Gastroesophageal sphincter (tissue), 4 donors: ENCODE data around the gene PREX1. TPM values are rescaled to one million over a fixed set of nuclear protein-coding genes. Genes with fewer than 3 reads are reported as not detected.

Experiments
- ATAC-seq: fragments of 150-250 bp; one replicate; pipeline ENCODE4 v1.9.1; 2016; ENCODE audit warnings: mild to moderate bottlenecking, moderate library complexity
- H3K27ac ChIP-seq, 4 donors: fragments of 200-600 bp; sonication (generic) in 3 of 4; 1 replicate in 3 of 4; 2 replicates in 1 of 4; pipeline ENCODE4 v1.5.1; 2016 to 2019
- H3K27me3 ChIP-seq: fragments of 200-600 bp; sonication (generic); one replicate; pipeline ENCODE4 v1.5.1; 2019
- H3K36me3 ChIP-seq, 2 donors: fragments of 200-600 bp; sonication (generic); one replicate each; pipeline ENCODE4 v1.5.1; 2019; ENCODE audit warnings: control low read depth in 1 of 2
- H3K4me1 ChIP-seq, 3 donors: fragments of 200-600 bp; sonication (generic); 1 replicate in 2 of 3; 2 replicates in 1 of 3; pipeline ENCODE4 v1.5.1; 2016 to 2019; ENCODE audit warnings: control low read depth in 2 of 3
- H3K4me3 ChIP-seq, 2 donors: fragments of 200-600 bp; sonication (generic); one replicate each; pipeline ENCODE4 v1.5.1; 2019; ENCODE audit warnings: mild to moderate bottlenecking in 1 of 2, moderate library complexity in 1 of 2
- H3K9me3 ChIP-seq, 3 donors: fragments of 200-600 bp; sonication (generic); one replicate each; pipeline ENCODE4 v1.5.1; 2017 to 2019; ENCODE audit warnings: control low read depth in 2 of 3
- EP300 ChIP-seq: sonication (generic); formaldehyde crosslinking; IDR thresholded peaks from one replicate; pipeline ENCODE4 v1.6.1; 2017; ENCODE audit warnings: antibody characterized with exemption, mild to moderate bottlenecking
- POLR2A ChIP-seq, 2 donors: fragments of 450-650 bp; IDR thresholded peaks; one replicate each; pipeline ENCODE4 v1.6.1; 2017; ENCODE audit warnings: antibody characterized with exemption in 2 of 2, mild to moderate bottlenecking in 2 of 2, moderate library complexity in 1 of 2
- POLR2AphosphoS5 ChIP-seq: sonication (generic); formaldehyde crosslinking; IDR thresholded peaks from one replicate; pipeline ENCODE4 v1.6.1; 2017; ENCODE audit warnings: antibody characterized with exemption
- WGBS, 2 donors: methylation state at CpG; one replicate each; pipeline ENCODE4 v1.1.5; 2018; ENCODE audit warnings: low coverage in 1 of 2; 5-methylcytosine and 5-hydroxymethylcytosine counted together
- total RNA-seq, 4 donors: library from RNA; depleted of rRNA; stranded (reverse); fragments of >200 nt; gene quantifications; one replicate each; pipeline ENCODE4 v1.1.0, GENCODE V29; 2016
- TF ChIP-seq, protein P1 (sequence below), 4 experiments: fragments of 200-600 bp in 2 of 4; fragments of 450-650 bp in 2 of 4; sonication (generic) in 1 of 4; IDR thresholded peaks; one replicate each; pipeline ENCODE4 v1.5.1; 2017 to 2019; ENCODE audit warnings: antibody characterized with exemption in 4 of 4, mild to moderate bottlenecking in 2 of 4, moderate library complexity in 2 of 4

The PREX1 gene
- total RNA-seq, 4 donors from 2014 or later: 16.3 to 35.7 (median 20.0) TPM

DNA sequence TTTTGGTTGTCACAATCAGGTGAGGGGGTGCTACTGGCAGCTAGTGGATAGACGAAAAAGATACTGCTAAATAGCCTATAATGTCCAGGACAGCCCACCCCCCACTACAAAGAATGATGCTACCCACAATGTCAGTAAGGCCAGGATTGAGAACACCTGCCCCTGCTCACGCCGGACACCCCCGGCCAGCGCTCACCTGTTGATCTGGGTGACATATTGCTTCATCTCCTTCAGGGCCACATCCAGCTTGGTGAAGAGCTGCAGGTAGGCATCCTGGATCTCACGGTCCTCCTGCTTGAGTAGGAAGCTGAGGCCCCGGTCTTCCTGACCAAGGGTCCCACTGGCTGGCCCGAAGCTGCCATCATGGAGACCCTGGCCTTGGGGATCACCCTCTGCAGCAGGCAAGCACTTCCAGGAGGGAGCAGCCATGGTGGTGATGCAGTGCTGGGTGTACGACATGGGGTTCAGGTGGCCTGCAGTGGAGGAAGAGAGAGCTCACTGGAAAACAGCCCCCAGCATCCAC is 178.6 kb downstream of the PREX1 start:
- H3K27ac ChIP-seq: no peak overlapping the region
- no peaks in the 10 kb centered on the region for H3K9me3 ChIP-seq
- 80 to 94% methylated on average over 2 to 7 of the region's 9 CpGs for WGBS, 2 donors
- no peak for ATAC-seq
- no peak overlapping the region for H3K4me3 ChIP-seq
- no peaks in the 10 kb centered on the region for H3K4me1 ChIP-seq
- H3K27me3 ChIP-seq: no peaks in the 10 kb centered on the region
- TF ChIP-seq, protein P1, sequence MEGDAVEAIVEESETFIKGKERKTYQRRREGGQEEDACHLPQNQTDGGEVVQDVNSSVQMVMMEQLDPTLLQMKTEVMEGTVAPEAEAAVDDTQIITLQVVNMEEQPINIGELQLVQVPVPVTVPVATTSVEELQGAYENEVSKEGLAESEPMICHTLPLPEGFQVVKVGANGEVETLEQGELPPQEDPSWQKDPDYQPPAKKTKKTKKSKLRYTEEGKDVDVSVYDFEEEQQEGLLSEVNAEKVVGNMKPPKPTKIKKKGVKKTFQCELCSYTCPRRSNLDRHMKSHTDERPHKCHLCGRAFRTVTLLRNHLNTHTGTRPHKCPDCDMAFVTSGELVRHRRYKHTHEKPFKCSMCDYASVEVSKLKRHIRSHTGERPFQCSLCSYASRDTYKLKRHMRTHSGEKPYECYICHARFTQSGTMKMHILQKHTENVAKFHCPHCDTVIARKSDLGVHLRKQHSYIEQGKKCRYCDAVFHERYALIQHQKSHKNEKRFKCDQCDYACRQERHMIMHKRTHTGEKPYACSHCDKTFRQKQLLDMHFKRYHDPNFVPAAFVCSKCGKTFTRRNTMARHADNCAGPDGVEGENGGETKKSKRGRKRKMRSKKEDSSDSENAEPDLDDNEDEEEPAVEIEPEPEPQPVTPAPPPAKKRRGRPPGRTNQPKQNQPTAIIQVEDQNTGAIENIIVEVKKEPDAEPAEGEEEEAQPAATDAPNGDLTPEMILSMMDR (IDR thresholded peaks at IDR 0.05): no peak
- TF ChIP-seq POLR2A (IDR thresholded peaks at IDR 0.05): no peak
- TF ChIP-seq EP300: no peak
- no peak for TF ChIP-seq POLR2AphosphoS5
- peaks cover 0 to 92% of the 10 kb centered on the region in 2 donors for H3K36me3 ChIP-seq

DNA sequence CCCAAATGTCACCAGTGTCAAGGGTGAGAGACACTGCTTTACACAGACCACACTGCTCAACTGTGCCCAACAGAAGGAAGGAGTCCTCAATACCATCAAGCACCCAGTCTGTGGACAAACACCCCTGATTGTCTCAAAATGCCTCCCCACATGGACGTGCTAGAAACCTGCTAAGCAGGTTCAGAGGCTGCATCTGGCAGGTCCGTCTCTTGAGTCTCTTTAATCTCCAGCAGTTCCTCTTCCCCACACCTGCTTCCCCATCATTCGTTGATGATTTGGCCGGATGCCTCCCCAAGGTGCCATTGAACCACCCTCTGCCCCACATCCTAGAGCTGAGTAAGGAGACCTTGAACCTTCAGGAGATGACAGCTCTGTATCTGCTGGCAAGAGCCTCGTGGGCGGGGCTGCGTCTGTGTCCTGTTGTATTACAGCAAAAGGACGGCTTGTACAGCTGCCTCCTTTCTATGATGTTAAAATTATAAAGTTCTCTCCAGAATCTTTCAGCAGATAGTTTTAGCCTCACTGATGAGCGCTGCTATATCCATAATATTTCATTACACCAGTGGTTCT is 179.2 kb downstream of the PREX1 start:
- Histone ChIP-seq H3K4me3 (no peak overlapping the region), H3K9me3 (no peaks in the 10 kb centered on the region), H3K4me1 (no peaks in the 10 kb centered on the region), H3K27me3 (no peaks in the 10 kb centered on the region), H3K27ac (no peak overlapping the region), H3K36me3 (peaks cover 0 to 91% of the 10 kb centered on the region in 2 donors)
- 72 to 74% methylated on average over 3 to 4 of the region's 9 CpGs for WGBS, 2 donors
- TF ChIP-seq EP300 (no peak), POLR2AphosphoS5 (no peak), POLR2A (IDR thresholded peaks at IDR 0.05) (no peak)
- TF ChIP-seq, protein P1 (IDR thresholded peaks at IDR 0.05): no peak
- ATAC-seq: no peak

DNA sequence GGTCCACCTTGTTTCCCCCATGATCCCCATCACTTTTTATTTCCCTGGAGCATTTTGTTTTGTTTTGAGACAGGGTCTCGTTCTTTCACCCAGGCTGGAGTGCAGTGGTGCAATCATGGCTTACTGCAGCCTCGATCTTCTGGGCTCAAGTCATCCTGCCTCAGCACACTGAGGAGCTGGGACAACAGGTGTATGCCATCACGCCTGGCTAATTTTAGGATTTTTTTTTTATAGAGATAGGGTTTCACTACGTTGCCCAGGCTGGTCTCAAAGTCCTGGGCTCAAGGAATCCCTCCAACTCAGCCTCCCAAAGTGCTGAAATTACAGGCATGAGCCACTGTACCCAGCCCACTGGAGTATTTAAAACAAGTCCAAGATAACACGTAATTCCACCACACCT is 179.9 kb downstream of the PREX1 start:
- ATAC-seq: no peak
- 69 to 88% methylated on average over 2 to 5 of the region's 5 CpGs for WGBS, 2 donors
- peaks cover 0 to 89% of the 10 kb centered on the region in 2 donors for H3K36me3 ChIP-seq

DNA sequence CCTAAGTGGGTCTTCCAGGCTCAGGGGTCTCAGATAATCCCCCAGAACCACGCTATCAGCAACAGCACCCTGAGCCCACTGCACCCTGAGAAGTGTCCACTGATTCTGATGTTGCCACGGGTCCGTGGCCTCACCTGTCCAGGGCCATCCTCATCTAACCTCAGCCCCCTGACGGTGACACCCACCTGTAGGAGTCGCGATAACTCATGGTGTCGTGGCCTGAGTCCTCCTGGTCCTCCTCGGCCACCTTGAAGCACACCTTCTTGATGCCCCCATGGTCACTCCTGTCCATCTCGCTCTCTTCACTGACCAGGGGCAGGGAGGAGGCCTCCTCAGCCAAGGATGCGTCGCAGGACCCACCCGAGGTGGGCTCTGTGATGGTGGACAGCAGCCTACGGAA is 182.1 kb downstream of the PREX1 start:
- Histone ChIP-seq H3K4me1 (no peaks in the 10 kb centered on the region), H3K27me3 (no peaks in the 10 kb centered on the region), H3K36me3 (peaks cover 0 to 89% of the 10 kb centered on the region in 2 donors), H3K4me3 (no peak overlapping the region), H3K9me3 (no peaks in the 10 kb centered on the region), H3K27ac (no peak overlapping the region)
- TF ChIP-seq EP300: no peak
- TF ChIP-seq, protein P1 (IDR thresholded peaks at IDR 0.05): no peak
- no peak for TF ChIP-seq POLR2A (IDR thresholded peaks at IDR 0.05)
- no peak for ATAC-seq
- 100% methylated on average over 1 of the region's 13 CpGs; no CpG with 5 or more reads in 1 of the 2 donors for WGBS, 2 donors

More for the DNA sequence above, 179.9 kb downstream of the PREX1 start:
- Histone ChIP-seq H3K9me3 (no peaks in the 10 kb centered on the region), H3K27ac (no peak overlapping the region), H3K4me3 (no peak overlapping the region), H3K27me3 (no peaks in the 10 kb centered on the region), H3K4me1 (no peaks in the 10 kb centered on the region)
- TF ChIP-seq POLR2AphosphoS5 (no peak), POLR2A (IDR thresholded peaks at IDR 0.05) (no peak), EP300 (no peak)
- TF ChIP-seq, protein P1 (IDR thresholded peaks at IDR 0.05): no peak

DNA sequence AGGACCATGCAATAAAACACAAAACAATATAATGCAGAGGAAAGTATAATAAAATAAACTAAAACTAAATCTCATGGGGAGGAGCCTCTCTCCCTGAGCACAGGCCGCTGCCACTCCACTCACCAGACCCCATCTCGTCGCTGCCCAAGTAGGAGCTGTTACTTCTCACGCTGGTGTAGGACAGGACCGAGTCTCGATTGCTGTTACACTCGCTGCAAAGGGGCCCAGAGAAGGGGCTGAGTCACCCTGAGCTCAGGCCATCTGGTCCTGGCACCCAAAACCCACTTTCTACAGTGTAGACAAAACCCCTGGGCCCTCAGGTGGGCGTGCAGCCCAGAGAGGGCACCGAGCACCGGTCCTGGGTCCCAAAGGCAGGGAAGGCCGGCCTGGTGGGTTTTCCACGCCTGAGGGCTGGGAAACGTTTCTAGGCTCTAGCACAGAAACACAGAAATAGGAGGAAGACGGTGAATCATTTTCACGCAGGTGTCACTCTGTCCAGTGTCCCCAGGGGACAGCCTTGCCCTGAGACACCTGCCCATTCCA is 183.4 kb downstream of the PREX1 start:
- TF ChIP-seq POLR2AphosphoS5: no peak
- no peak for TF ChIP-seq POLR2A (IDR thresholded peaks at IDR 0.05)
- TF ChIP-seq EP300: no peak
- TF ChIP-seq, protein P1 (IDR thresholded peaks at IDR 0.05): no peak
- WGBS, 2 donors: 100% methylated on average over 4 of the region's 15 CpGs; no CpG with 5 or more reads in 1 of the 2 donors
- no peaks in the 10 kb centered on the region for H3K27me3 ChIP-seq
- no peak overlapping the region for H3K4me3 ChIP-seq
- H3K9me3 ChIP-seq: no peaks in the 10 kb centered on the region
- H3K4me1 ChIP-seq: no peaks in the 10 kb centered on the region
- peaks cover 0 to 89% of the 10 kb centered on the region in 2 donors for H3K36me3 ChIP-seq
- no peak overlapping the region for H3K27ac ChIP-seq
- ATAC-seq: no peak
